GM12872 (cell line): ENCODE measurements around the gene SV2A.

Experiments
- CTCF ChIP-seq: IDR thresholded peaks from 3 replicates; pipeline ENCODE4 v1.5.1; 2011; ENCODE audit warnings: low read depth, mild to moderate bottlenecking, low read length, moderate library complexity; ENCODE audit not compliant: insufficient read depth

The SV2A gene

GRCh38 chr1:149936170-149936991 is 18.7 kb upstream of the SV2A start, which contains the start of gene MTMR11:
Gene MTMR11 (minus strand): TSS chr1:149936879. CDS start chr1:149936647, 232 bp downstream.
- TF ChIP-seq CTCF: no peak

- no peak for TF ChIP-seq CTCF
These were observed 16.7 kb upstream of the SV2A start for GRCh38 chr1:149934356-149934755.

- no peak for TF ChIP-seq CTCF
These were observed 15.6 kb upstream of the SV2A start for GRCh38 chr1:149933208-149933607.

GRCh38 chr1:149932474-149932873 is 14.8 kb upstream of the SV2A start:
- TF ChIP-seq CTCF: no peak

- TF ChIP-seq CTCF: no peak
These were observed 13.7 kb upstream of the SV2A start for GRCh38 chr1:149931212-149931790.

- no peak for TF ChIP-seq CTCF
These were observed 12.2 kb upstream of the SV2A start for GRCh38 chr1:149929856-149930255.

GRCh38 chr1:149928401-149928724 is 10.7 kb upstream of the SV2A start:
- no peak for TF ChIP-seq CTCF
